IMR-90 (cell line): ENCODE measurements around the gene NELL1. TPM values are rescaled to one million over a fixed set of nuclear protein-coding genes. Genes with fewer than 3 reads are reported as not detected.

Source experiments
- ATAC-seq: fragments of 200-7000 bp; cut with Tn5 transposase; 2 replicates; pipeline ENCODE4 v1.9.1; 2020; ENCODE audit warnings: low read depth, mild to moderate bottlenecking, moderate library complexity
- BruUV-seq: library from RNA; stranded (reverse); fragments of 400-500 nt; replicated peaks from 2 replicates; lab custom pipeline; 2021; lab: Mats Ljungman, UMichigan
- CTCF ChIA-PET: fragments of 300-600 bp; formaldehyde crosslinking; extraction: SDS; loops from one replicate; lab custom pipeline; 2021; ENCODE audit warnings: antibody characterized with exemption; lab: Yijun Ruan, JAX
- POLR2A ChIA-PET: fragments of 300-600 bp; sonication (Branson Sonifier 250); formaldehyde crosslinking; loops from one replicate; lab custom pipeline; 2022; ENCODE audit warnings: antibody characterized with exemption; ENCODE audit not compliant: unreplicated experiment; lab: Charles Lee
- DNase-seq: peaks from one replicate; pipeline ENCODE4 v3.0.0; 2013
- H2AFZ ChIP-seq: replicated peaks from 2 replicates; pipeline ENCODE3; 2013; ENCODE audit warnings: low read length, mild to moderate bottlenecking; ENCODE audit not compliant: poor library complexity
- H2AK5ac ChIP-seq: 2 replicates; pipeline ENCODE4 v1.6.1; 2013; ENCODE audit warnings: low read depth, low read length, inconsistent platforms
- H2AK9ac ChIP-seq: replicated peaks from 2 replicates; pipeline ENCODE3; 2013; ENCODE audit warnings: mild to moderate bottlenecking, low read depth, low read length, moderate library complexity; ENCODE audit not compliant: poor library complexity
- H2BK120ac ChIP-seq: 2 replicates; pipeline ENCODE4 v1.6.1; 2013; ENCODE audit warnings: low read depth, low read length, inconsistent platforms
- H2BK15ac ChIP-seq: 3 replicates; pipeline ENCODE4 v1.6.1; 2013; ENCODE audit warnings: low read depth, low read length, inconsistent platforms
- H2BK20ac ChIP-seq: 2 replicates; pipeline ENCODE4 v1.6.1; 2013; ENCODE audit warnings: low read depth, mild to moderate bottlenecking, inconsistent platforms, low read length, moderate library complexity
- H2BK5ac ChIP-seq: 2 replicates; pipeline ENCODE4 v1.6.1; 2013; ENCODE audit warnings: mild to moderate bottlenecking, low read depth, low read length, inconsistent platforms; ENCODE audit not compliant: poor library complexity, severe bottlenecking
- H3K14ac ChIP-seq: replicated peaks from 2 replicates; pipeline ENCODE4 v1.6.1; 2013; ENCODE audit warnings: low read depth, low read length, inconsistent platforms
- H3K18ac ChIP-seq: 2 replicates; pipeline ENCODE4 v1.6.1; 2013; ENCODE audit warnings: low read depth, low read length, control low read depth
- H3K23ac ChIP-seq: 2 replicates; pipeline ENCODE4 v1.6.1; 2013; ENCODE audit warnings: low read depth, low read length, inconsistent platforms
- H3K27ac ChIP-seq: 2 replicates; pipeline ENCODE4 v1.5.1; 2013; ENCODE audit warnings: mild to moderate bottlenecking, control low read depth, low read length; ENCODE audit not compliant: insufficient read depth
- H3K27me3 ChIP-seq: 2 replicates; pipeline ENCODE4 v1.6.1; 2013; ENCODE audit warnings: low read length; ENCODE audit not compliant: control insufficient read depth, insufficient read depth
- H3K36me3 ChIP-seq: 2 replicates; pipeline ENCODE4 v1.6.1; 2013; ENCODE audit warnings: low read length, mixed read lengths; ENCODE audit not compliant: control insufficient read depth, insufficient read depth
- H3K4ac ChIP-seq: 2 replicates; pipeline ENCODE4 v1.6.1; 2013; ENCODE audit warnings: low read depth, low read length, inconsistent platforms
- H3K4me1 ChIP-seq: 2 replicates; pipeline ENCODE4 v1.6.1; 2013; ENCODE audit warnings: low read length, mixed read lengths; ENCODE audit not compliant: control insufficient read depth, insufficient read depth
- H3K4me2 ChIP-seq: 2 replicates; pipeline ENCODE4 v1.6.1; 2013; ENCODE audit warnings: low read depth, mild to moderate bottlenecking, control low read depth, low read length, moderate library complexity
- H3K4me3 ChIP-seq: 2 replicates; pipeline ENCODE4 v1.5.1; 2013; ENCODE audit warnings: low read depth, mild to moderate bottlenecking, control low read depth, low read length, moderate library complexity; ENCODE audit not compliant: insufficient read depth
- H3K56ac ChIP-seq: 2 replicates; pipeline ENCODE4 v1.6.1; 2013; ENCODE audit warnings: low read length, inconsistent platforms; ENCODE audit not compliant: insufficient read depth; ENCODE audit errors: extremely low read depth
- H3K79me1 ChIP-seq, 2 experiments: 2 replicates each; pipeline ENCODE4 v1.6.1; 2013; ENCODE audit warnings: low read length in 2 of 2, inconsistent platforms in 1 of 2, low read depth in 1 of 2
- H3K9ac ChIP-seq: 2 replicates; pipeline ENCODE4 v1.6.1; 2013; ENCODE audit warnings: low read depth, low read length, control low read depth
- H3K9me1 ChIP-seq: 2 replicates; pipeline ENCODE4 v1.6.1; 2013; ENCODE audit warnings: low read length, inconsistent platforms; ENCODE audit not compliant: insufficient read depth
- H3K9me3 ChIP-seq: 2 replicates; pipeline ENCODE4 v1.6.1; 2013; ENCODE audit warnings: low read length; ENCODE audit not compliant: control insufficient read depth, insufficient read depth
- H4K20me1 ChIP-seq: 2 replicates; pipeline ENCODE4 v1.6.1; 2013; ENCODE audit warnings: low read length, inconsistent platforms; ENCODE audit not compliant: insufficient read depth
- H4K5ac ChIP-seq: 2 replicates; pipeline ENCODE4 v1.6.1; 2013; ENCODE audit warnings: mild to moderate bottlenecking, low read depth, low read length, control low read depth
- H4K8ac ChIP-seq, 2 experiments: 2 replicates each; pipeline ENCODE4 v1.6.1; 2013; ENCODE audit warnings: low read depth in 2 of 2, low read length in 2 of 2, control low read depth in 1 of 2, inconsistent platforms in 1 of 2
- H4K91ac ChIP-seq: 2 replicates; pipeline ENCODE4 v1.6.1; 2013; ENCODE audit warnings: low read depth, low read length, inconsistent platforms; ENCODE audit not compliant: insufficient read depth
- BHLHE40 ChIP-seq: fragments of 150-350 bp; IDR thresholded peaks from 2 replicates; pipeline ENCODE4 v1.6.1; 2016; ENCODE audit warnings: mild to moderate bottlenecking, low read depth, low read length
- CEBPB ChIP-seq: IDR thresholded peaks from 2 replicates; pipeline ENCODE4 v1.6.1; 2012; ENCODE audit warnings: low read depth, low read length, improper control_type of control experiment
- CHD1 ChIP-seq: IDR thresholded peaks from 2 replicates; pipeline ENCODE4 v1.6.1; 2012; ENCODE audit warnings: low read depth, low read length, improper control_type of control experiment
- CTCF ChIP-seq: conservative IDR thresholded peaks from 2 replicates; pipeline ENCODE4 v1.5.1; 2012; ENCODE audit warnings: mild to moderate bottlenecking, low read depth, low read length, improper control_type of control experiment
- FOS ChIP-seq: fragments of 150-350 bp; IDR thresholded peaks from 2 replicates; pipeline ENCODE4 v1.6.1; 2016; ENCODE audit warnings: low read depth, low read length
- MAFK ChIP-seq: IDR thresholded peaks from 2 replicates; pipeline ENCODE4 v1.6.1; 2012; ENCODE audit warnings: low read depth, low read length, improper control_type of control experiment
- MAZ ChIP-seq: IDR thresholded peaks from 2 replicates; pipeline ENCODE4 v1.6.1; 2012; ENCODE audit warnings: low read depth, mild to moderate bottlenecking, low read length, improper control_type of control experiment, moderate library complexity, borderline replicate concordance
- MXI1 ChIP-seq: IDR thresholded peaks from 2 replicates; pipeline ENCODE4 v1.6.1; 2012; ENCODE audit warnings: low read depth, mild to moderate bottlenecking, low read length, moderate library complexity, borderline replicate concordance
- NFE2L2 ChIP-seq: fragments of 150-350 bp; IDR thresholded peaks from 2 replicates; pipeline ENCODE4 v1.6.1; 2016; ENCODE audit warnings: low read depth, mild to moderate bottlenecking, low read length
- POLR2A ChIP-seq: IDR thresholded peaks from 2 replicates; pipeline ENCODE4 v1.6.1; 2012; ENCODE audit warnings: mild to moderate bottlenecking, low read depth, low read length
- RAD21 ChIP-seq: IDR thresholded peaks from 2 replicates; pipeline ENCODE4 v1.6.1; 2012; ENCODE audit warnings: low read length, improper control_type of control experiment
- RCOR1 ChIP-seq: IDR thresholded peaks from 2 replicates; pipeline ENCODE4 v1.6.1; 2012; ENCODE audit warnings: mild to moderate bottlenecking, low read length, improper control_type of control experiment; ENCODE audit not compliant: insufficient replicate concordance
- RFX5 ChIP-seq: IDR thresholded peaks from 2 replicates; pipeline ENCODE4 v1.8.0; 2012; ENCODE audit warnings: low read depth, mild to moderate bottlenecking, low read length, moderate library complexity
- SMC3 ChIP-seq: fragments of 150-350 bp; IDR thresholded peaks from 2 replicates; pipeline ENCODE4 v1.6.1; 2016; ENCODE audit warnings: low read depth, mild to moderate bottlenecking, antibody characterized with exemption, low read length, moderate library complexity
- USF2 ChIP-seq: fragments of 150-350 bp; IDR thresholded peaks from 2 replicates; pipeline ENCODE4 v1.6.1; 2017; ENCODE audit warnings: mild to moderate bottlenecking, antibody characterized with exemption, low read length, low read depth
- WGBS, 2 experiments: methylation state at CpG; one replicate each; pipeline versions ENCODE4 v1.1.5 to v1.1.7; 2013; ENCODE audit warnings: missing lambda C conversion rate in 2 of 2; ENCODE audit not compliant: insufficient read length in 1 of 2; ENCODE audit errors: extremely low coverage in 2 of 2; 5-methylcytosine and 5-hydroxymethylcytosine counted together
- dilution Hi-C: fragments of 300-500 bp; cut with HindIII; formaldehyde crosslinking; loops from one replicate; pipeline ENCODE4 v1.14.3; 2018; ENCODE audit warnings: low sequenced_read_pairs; ENCODE audit not compliant: unreplicated experiment
- in situ Hi-C: fragments of 300-500 bp; cut with MboI; formaldehyde crosslinking; loops from 3 replicates; pipeline ENCODE4 v1.14.3; 2019; ENCODE audit warnings: low sequenced_read_pairs, inconsistent platforms, mixed read lengths
- intact Hi-C: fragments of 100-400 bp; cut with micrococcal nuclease; formaldehyde crosslinking; loops from 2 replicates; pipeline ENCODE4 v1.10.0; 2022
- polyA plus RNA-seq, 3 experiments: library from polyadenylated mRNA; depleted of rRNA; stranded (reverse); fragments of >200 nt; gene quantifications; 2 replicates each; pipeline ENCODE4 v1.2.3, GENCODE V29; 2012; ENCODE audit warnings: low replicate concordance in 1 of 3
- total RNA-seq: library from RNA; depleted of rRNA; stranded (reverse); fragments of >200 nt; gene quantifications from 2 replicates; pipeline ENCODE4 v1.2.3, GENCODE V29; 2012

Gene NELL1
- total and polyA plus RNA-seq, 2 of the 4 experiments (the other 2 are of a cell fraction), result not detected

GRCh38 chr11:20854215-20854955, 185.0 kb downstream of the NELL1 start:
- no peaks in the 10 kb centered on the region for H3K79me1 ChIP-seq
- H3K4ac ChIP-seq, result no peak overlapping the region
- H3K4me3 ChIP-seq, result no peak overlapping the region
- no peak overlapping the region for H3K9ac ChIP-seq
- in situ Hi-C loops, result no loop called here
- H2AFZ ChIP-seq, result no peak overlapping the region
- no peak overlapping the region for H3K14ac ChIP-seq
- BruUV-seq, result no TSS peak
- H2AK9ac ChIP-seq, result no peak overlapping the region
- no peak overlapping the region for H3K4me2 ChIP-seq
- no peak overlapping the region for H4K8ac ChIP-seq
- ChIA-PET POLR2A (no interaction called here), CTCF (no interaction called here)
- no peak overlapping the region for H3K56ac ChIP-seq
- no peak overlapping the region for H2BK120ac ChIP-seq
- H2BK15ac ChIP-seq, result no peak overlapping the region
- H2AK5ac ChIP-seq, result no peak overlapping the region
- no peak overlapping the region for H3K23ac ChIP-seq
- H3K4me1 ChIP-seq, result no peaks in the 10 kb centered on the region
- no peaks in the 10 kb centered on the region for H4K20me1 ChIP-seq
- intact Hi-C loops, result no loop called here
- no peak for TF ChIP-seq BHLHE40
- TF ChIP-seq NFE2L2, result no peak
- TF ChIP-seq RCOR1, result no peak
- TF ChIP-seq POLR2A, result no peak
- TF ChIP-seq CEBPB, result no peak
- TF ChIP-seq MAZ, result no peak
- TF ChIP-seq FOS, result no peak
- no peak for TF ChIP-seq CHD1
- no peak for TF ChIP-seq CTCF
- TF ChIP-seq SMC3, result no peak
- TF ChIP-seq USF2, result no peak
- TF ChIP-seq MXI1, result no peak
- TF ChIP-seq RFX5, result no peak
- no peak for TF ChIP-seq MAFK
- no peak for TF ChIP-seq RAD21
- no peak overlapping the region for H4K5ac ChIP-seq
- H2BK5ac ChIP-seq, result no peak overlapping the region
- DNase-seq (no peak), ATAC-seq (no peak)
- 0% methylated on average over 1 of the region's 1 CpG; no CpG with 5 or more reads in 1 of the 2 experiments for WGBS, 2 experiments
- H3K9me3 ChIP-seq, result peaks cover 11% of the 10 kb centered on the region
- dilution Hi-C loops, result no loop called here
- no peak overlapping the region for H4K91ac ChIP-seq
- H3K27ac ChIP-seq, result no peak overlapping the region
- no peaks in the 10 kb centered on the region for H3K27me3 ChIP-seq
- no peaks in the 10 kb centered on the region for H3K36me3 ChIP-seq
- no peaks in the 10 kb centered on the region for H3K9me1 ChIP-seq
- no peak overlapping the region for H2BK20ac ChIP-seq
- no peak overlapping the region for H3K18ac ChIP-seq
